ENCODE data around the gene ACTL8.

The ACTL8 gene

GRCh38 chr1:17711577-17711910 is 43.6 kb upstream of the ACTL8 start:
- no peak overlapping the region for H4K91ac ChIP-seq (ENCODE audit: low read depth, low read length, poor library complexity)
- no peak overlapping the region for H3K4me3 ChIP-seq (ENCODE audit: low read length in 2 of 2)
- H3K4ac ChIP-seq (ENCODE audit: low read length): no peak overlapping the region
- H4K8ac ChIP-seq (ENCODE audit: low read depth, low read length): no peak overlapping the region
- H3K4me2 ChIP-seq (ENCODE audit: insufficient read depth, low read length, poor library complexity, severe bottlenecking): no peak overlapping the region
- no peak overlapping the region for H2AK5ac ChIP-seq (ENCODE audit: low read depth, low read length)
- H3K4me1 ChIP-seq (ENCODE audit: control insufficient read depth in 2 of 2, insufficient read depth in 1 of 2, low read depth in 1 of 2, low read length in 2 of 2): peaks cover 3 to 7% of the 10 kb centered on the region in 2 donors
- H3K14ac ChIP-seq (ENCODE audit: low read length): no peak overlapping the region
- no peak overlapping the region for H3K27ac ChIP-seq (replicated peaks; ENCODE audit: low read length)
- no peak overlapping the region for H2AFZ ChIP-seq (ENCODE audit: low read length)
- no peak overlapping the region for H2BK12ac ChIP-seq (ENCODE audit: low read length)
- no peak overlapping the region for H2BK5ac ChIP-seq (ENCODE audit: low read length)
- no peak overlapping the region for H3K9ac ChIP-seq (ENCODE audit: low read depth, low read length, poor library complexity)
- DNase-seq (ENCODE audit: low spot score): no peak
- H3K23ac ChIP-seq (ENCODE audit: low read depth, low read length, poor library complexity): no peak overlapping the region
- H3K79me1 ChIP-seq (ENCODE audit: low read depth, low read length): no peaks in the 10 kb centered on the region
- H2BK15ac ChIP-seq (ENCODE audit: low read length): no peak overlapping the region
- H3K9me3 ChIP-seq (replicated peaks in 1 of 2; ENCODE audit: control insufficient read depth in 2 of 2, insufficient read depth in 1 of 2, low read depth in 1 of 2, low read length in 2 of 2): peaks cover 7 to 11% of the 10 kb centered on the region in 2 donors
- H2BK120ac ChIP-seq (ENCODE audit: low read depth, low read length): no peak overlapping the region
- H3K18ac ChIP-seq (ENCODE audit: low read length): no peak overlapping the region
- peaks cover 0 to 25% (median 0%) of the 10 kb centered on the region in 3 experiments for H3K27me3 ChIP-seq (ENCODE audit: control insufficient read depth in 3 of 3, insufficient read depth in 3 of 3, low read depth in 1 of 3, low read length in 3 of 3)
- no peaks in the 10 kb centered on the region for H3K36me3 ChIP-seq (replicated peaks in 1 of 2; ENCODE audit: control insufficient read depth in 2 of 2, insufficient read depth in 2 of 2, low read length in 2 of 2)

GRCh38 chr1:17711941-17712340 is 43.2 kb upstream of the ACTL8 start:
- no peak overlapping the region for H3K9ac ChIP-seq (ENCODE audit: low read depth, low read length, poor library complexity)
- no peaks in the 10 kb centered on the region for H3K79me1 ChIP-seq (ENCODE audit: low read depth, low read length)
- peaks cover 7 to 11% of the 10 kb centered on the region in 2 donors for H3K9me3 ChIP-seq (replicated peaks in 1 of 2; ENCODE audit: control insufficient read depth in 2 of 2, insufficient read depth in 1 of 2, low read depth in 1 of 2, low read length in 2 of 2)
- no peak overlapping the region for H2AFZ ChIP-seq (ENCODE audit: low read length)
- H3K23ac ChIP-seq (ENCODE audit: low read depth, low read length, poor library complexity): no peak overlapping the region
- H2BK120ac ChIP-seq (ENCODE audit: low read depth, low read length): no peak overlapping the region
- no peak overlapping the region for H4K8ac ChIP-seq (ENCODE audit: low read depth, low read length)
- no peak overlapping the region for H3K4ac ChIP-seq (ENCODE audit: low read length)
- H3K4me2 ChIP-seq (ENCODE audit: insufficient read depth, low read length, poor library complexity, severe bottlenecking): no peak overlapping the region
- no peak overlapping the region for H3K14ac ChIP-seq (ENCODE audit: low read length)
- no peak overlapping the region for H3K18ac ChIP-seq (ENCODE audit: low read length)
- no peaks in the 10 kb centered on the region for H3K36me3 ChIP-seq (replicated peaks in 1 of 2; ENCODE audit: control insufficient read depth in 2 of 2, insufficient read depth in 2 of 2, low read length in 2 of 2)
- no peak overlapping the region for H2BK5ac ChIP-seq (ENCODE audit: low read length)
- no peak overlapping the region for H3K4me3 ChIP-seq (ENCODE audit: low read length in 2 of 2)
- H3K27me3 ChIP-seq (ENCODE audit: control insufficient read depth in 3 of 3, insufficient read depth in 3 of 3, low read depth in 1 of 3, low read length in 3 of 3): peaks cover 0 to 25% (median 0%) of the 10 kb centered on the region in 3 experiments
- H3K4me1 ChIP-seq (ENCODE audit: control insufficient read depth in 2 of 2, insufficient read depth in 1 of 2, low read depth in 1 of 2, low read length in 2 of 2): peaks cover 3 to 4% of the 10 kb centered on the region in 2 donors
- no peak overlapping the region for H2AK5ac ChIP-seq (ENCODE audit: low read depth, low read length)
- H4K91ac ChIP-seq (ENCODE audit: low read depth, low read length, poor library complexity): no peak overlapping the region
- WGBS, 2 donors (ENCODE audit: extremely low coverage in 2 of 2, insufficient read length in 2 of 2, insufficient replicate concordance in 1 of 2): no CpG with 5 or more reads among the region's 5 CpGs
- H2BK15ac ChIP-seq (ENCODE audit: low read length): no peak overlapping the region
- DNase-seq (ENCODE audit: low spot score): no peak
- H3K27ac ChIP-seq (replicated peaks; ENCODE audit: low read length): no peak overlapping the region
- H2BK12ac ChIP-seq (ENCODE audit: low read length): no peak overlapping the region

GRCh38 chr1:17713993-17714392 is 41.1 kb upstream of the ACTL8 start:
- no peak overlapping the region for H2AFZ ChIP-seq (ENCODE audit: low read length)
- no CpG with 5 or more reads among the region's 5 CpGs for WGBS, 2 donors (ENCODE audit: extremely low coverage in 2 of 2, insufficient read length in 2 of 2, insufficient replicate concordance in 1 of 2)
- H2BK120ac ChIP-seq (ENCODE audit: low read depth, low read length): no peak overlapping the region
- no peak overlapping the region for H2BK12ac ChIP-seq (ENCODE audit: low read length)
- peak overlapping the region; percentile 26 for H3K23ac ChIP-seq (ENCODE audit: low read depth, low read length, poor library complexity)
- H3K14ac ChIP-seq (ENCODE audit: low read length): no peak overlapping the region
- no peaks in the 10 kb centered on the region for H3K4me1 ChIP-seq (ENCODE audit: control insufficient read depth in 2 of 2, insufficient read depth in 1 of 2, low read depth in 1 of 2, low read length in 2 of 2)
- peak overlapping the region; percentile 1 for H4K8ac ChIP-seq (ENCODE audit: low read depth, low read length)
- no peak overlapping the region for H2BK5ac ChIP-seq (ENCODE audit: low read length)
- no peak overlapping the region for H3K9ac ChIP-seq (ENCODE audit: low read depth, low read length, poor library complexity)
- H3K18ac ChIP-seq (ENCODE audit: low read length): peak overlapping the region; percentile 71
- no peak overlapping the region for H3K4ac ChIP-seq (ENCODE audit: low read length)
- no peak overlapping the region for H3K27ac ChIP-seq (replicated peaks; ENCODE audit: low read length)
- H3K79me1 ChIP-seq (ENCODE audit: low read depth, low read length): no peaks in the 10 kb centered on the region
- no peak for DNase-seq (ENCODE audit: low spot score)
- no peak overlapping the region for H2AK5ac ChIP-seq (ENCODE audit: low read depth, low read length)
- no peak overlapping the region for H3K4me3 ChIP-seq (ENCODE audit: low read length in 2 of 2)
- no peaks in the 10 kb centered on the region for H3K36me3 ChIP-seq (replicated peaks in 1 of 2; ENCODE audit: control insufficient read depth in 2 of 2, insufficient read depth in 2 of 2, low read length in 2 of 2)
- H4K91ac ChIP-seq (ENCODE audit: low read depth, low read length, poor library complexity): no peak overlapping the region
- peak overlapping the region; percentile 26 for H2BK15ac ChIP-seq (ENCODE audit: low read length)
- H3K9me3 ChIP-seq (replicated peaks in 1 of 2; ENCODE audit: control insufficient read depth in 2 of 2, insufficient read depth in 1 of 2, low read depth in 1 of 2, low read length in 2 of 2): peaks cover 7 to 11% of the 10 kb centered on the region in 2 donors
- peaks cover 0 to 25% (median 0%) of the 10 kb centered on the region in 3 experiments for H3K27me3 ChIP-seq (ENCODE audit: control insufficient read depth in 3 of 3, insufficient read depth in 3 of 3, low read depth in 1 of 3, low read length in 3 of 3)
- no peak overlapping the region for H3K4me2 ChIP-seq (ENCODE audit: insufficient read depth, low read length, poor library complexity, severe bottlenecking)

GRCh38 chr1:17717594-17718535 is 37.3 kb upstream of the ACTL8 start:
- Histone ChIP-seq H2BK120ac (ENCODE audit: low read depth, low read length) (no peak overlapping the region), H4K8ac (ENCODE audit: low read depth, low read length) (no peak overlapping the region), H3K9me3 (replicated peaks in 1 of 2; ENCODE audit: control insufficient read depth in 2 of 2, insufficient read depth in 1 of 2, low read depth in 1 of 2, low read length in 2 of 2) (no peaks in the 10 kb centered on the region), H3K4ac (ENCODE audit: low read length) (no peak overlapping the region), H3K4me2 (ENCODE audit: insufficient read depth, low read length, poor library complexity, severe bottlenecking) (no peak overlapping the region), H3K79me1 (ENCODE audit: low read depth, low read length) (no peaks in the 10 kb centered on the region), H2BK5ac (ENCODE audit: low read length) (no peak overlapping the region), H4K91ac (ENCODE audit: low read depth, low read length, poor library complexity) (no peak overlapping the region), H3K4me1 (ENCODE audit: control insufficient read depth in 2 of 2, insufficient read depth in 1 of 2, low read depth in 1 of 2, low read length in 2 of 2) (no peaks in the 10 kb centered on the region), H3K27ac (replicated peaks; ENCODE audit: low read length) (no peak overlapping the region), H3K9ac (ENCODE audit: low read depth, low read length, poor library complexity) (no peak overlapping the region), H3K36me3 (replicated peaks in 1 of 2; ENCODE audit: control insufficient read depth in 2 of 2, insufficient read depth in 2 of 2, low read length in 2 of 2) (no peaks in the 10 kb centered on the region), H3K27me3 (ENCODE audit: control insufficient read depth in 3 of 3, insufficient read depth in 3 of 3, low read depth in 1 of 3, low read length in 3 of 3) (peaks cover 0 to 27% (median 0%) of the 10 kb centered on the region in 3 experiments), H2BK12ac (ENCODE audit: low read length) (no peak overlapping the region), H3K23ac (ENCODE audit: low read depth, low read length, poor library complexity) (no peak overlapping the region), H3K14ac (ENCODE audit: low read length) (no peak overlapping the region), H3K18ac (ENCODE audit: low read length) (no peak overlapping the region), H3K4me3 (ENCODE audit: low read length in 2 of 2) (no peak overlapping the region), H2AK5ac (ENCODE audit: low read depth, low read length) (no peak overlapping the region), H2AFZ (ENCODE audit: low read length) (peak overlapping the region; percentile 55), H2BK15ac (ENCODE audit: low read length) (no peak overlapping the region)
- DNase-seq (ENCODE audit: low spot score): no peak
- no CpG with 5 or more reads among the region's 25 CpGs for WGBS, 2 donors (ENCODE audit: extremely low coverage in 2 of 2, insufficient read length in 2 of 2, insufficient replicate concordance in 1 of 2)

Measured in neuronal stem cell (in vitro differentiated cells).